GM12891 (cell line): ENCODE measurements around the gene FAM171A2.

Experiments
- POLR2A ChIP-seq: IDR thresholded peaks from 2 replicates; pipeline ENCODE4 v1.6.1; 2011; ENCODE audit warnings: low read depth, low read length, control low read depth
- POLR2AphosphoS5 ChIP-seq: IDR thresholded peaks from 2 replicates; pipeline ENCODE4 v1.6.1; 2011; ENCODE audit warnings: low read depth, low read length, control low read depth
- POU2F2 ChIP-seq: IDR thresholded peaks from 2 replicates; pipeline ENCODE4 v1.6.1; 2011; ENCODE audit warnings: low read depth, mild to moderate bottlenecking, control low read depth, low read length, moderate library complexity

GRCh38 chr17:44374306-44375195, 10.9 kb upstream of the FAM171A2 start:
- TF ChIP-seq POLR2A (no peak), POU2F2 (no peak), POLR2AphosphoS5 (no peak)
